ENCODE data around the gene SETBP1.
"Not testable (repeated sequence)": the region's sequence is repeated elsewhere in the genome, so short reads cannot be mapped to it uniquely, and the experiment has no call there.

The SETBP1 gene

GRCh38 chr18:44715842-44716241 lies 35.2 kb downstream of the SETBP1 start:
- Histone ChIP-seq H3K36me3 (ENCODE audit: control insufficient read depth, insufficient read depth, low read length) (no peaks in the 10 kb centered on the region), H3K4me3 (ENCODE audit: insufficient read depth, low read depth, low read length) (no peak overlapping the region), H3K27ac (ENCODE audit: insufficient read depth, low read depth, low read length, poor library complexity, severe bottlenecking) (peak overlapping the region; percentile 56), H3K9me3 (ENCODE audit: control insufficient read depth, low read length) (no peaks in the 10 kb centered on the region), H3K4me1 (ENCODE audit: control insufficient read depth, insufficient read depth, low read length) (peaks cover 37% of the 10 kb centered on the region), H3K27me3 (ENCODE audit: control insufficient read depth, insufficient read depth, low read length, poor library complexity, severe bottlenecking) (no peaks in the 10 kb centered on the region)
- WGBS, 2 experiments = 38 to 44% methylated on average over 6 of the region's 6 CpGs

- no peaks in the 10 kb centered on the region for H3K27me3 ChIP-seq (ENCODE audit: control insufficient read depth, insufficient read depth, low read length, poor library complexity, severe bottlenecking)
Measured at GRCh38 chr18:44716697-44717163, 36.0 kb downstream of the SETBP1 start.

GRCh38 chr18:44719519-44720060 lies 38.9 kb downstream of the SETBP1 start:
- WGBS, 2 experiments = 91 to 92% methylated on average over 3 of the region's 3 CpGs
- H3K4me3 ChIP-seq (ENCODE audit: insufficient read depth, low read depth, low read length) = no peak overlapping the region
- peaks cover 58% of the 10 kb centered on the region for H3K4me1 ChIP-seq (ENCODE audit: control insufficient read depth, insufficient read depth, low read length)

More at GRCh38 chr18:44716697-44717163, 36.0 kb downstream of the SETBP1 start:
- no peaks in the 10 kb centered on the region for H3K9me3 ChIP-seq (ENCODE audit: control insufficient read depth, low read length)
- H3K4me1 ChIP-seq (ENCODE audit: control insufficient read depth, insufficient read depth, low read length) = peaks cover 43% of the 10 kb centered on the region
- no peak overlapping the region for H3K4me3 ChIP-seq (ENCODE audit: insufficient read depth, low read depth, low read length)
- WGBS, 2 experiments = 93 to 96% methylated on average over 5 of the region's 5 CpGs
- no peaks in the 10 kb centered on the region for H3K36me3 ChIP-seq (ENCODE audit: control insufficient read depth, insufficient read depth, low read length)
- no peak overlapping the region for H3K27ac ChIP-seq (ENCODE audit: insufficient read depth, low read depth, low read length, poor library complexity, severe bottlenecking)

GRCh38 chr18:44721748-44722147 lies 41.1 kb downstream of the SETBP1 start:
- H3K27ac ChIP-seq (ENCODE audit: insufficient read depth, low read depth, low read length, poor library complexity, severe bottlenecking); H3K4me3 ChIP-seq (ENCODE audit: insufficient read depth, low read depth, low read length); H3K9me3 ChIP-seq (ENCODE audit: control insufficient read depth, low read length); H3K27me3 ChIP-seq (ENCODE audit: control insufficient read depth, insufficient read depth, low read length, poor library complexity, severe bottlenecking); H3K36me3 ChIP-seq (ENCODE audit: control insufficient read depth, insufficient read depth, low read length): not testable (repeated sequence)
- H3K4me1 ChIP-seq (ENCODE audit: control insufficient read depth, insufficient read depth, low read length) = peaks cover 52% of the 10 kb centered on the region
- 92 to 94% methylated on average over 3 of the region's 3 CpGs for WGBS, 2 experiments

More at GRCh38 chr18:44719519-44720060, 38.9 kb downstream of the SETBP1 start:
- H3K27me3 ChIP-seq (ENCODE audit: control insufficient read depth, insufficient read depth, low read length, poor library complexity, severe bottlenecking) = no peaks in the 10 kb centered on the region
- no peak overlapping the region for H3K27ac ChIP-seq (ENCODE audit: insufficient read depth, low read depth, low read length, poor library complexity, severe bottlenecking)
- no peaks in the 10 kb centered on the region for H3K36me3 ChIP-seq (ENCODE audit: control insufficient read depth, insufficient read depth, low read length)
- H3K9me3 ChIP-seq (ENCODE audit: control insufficient read depth, low read length) = no peaks in the 10 kb centered on the region

GRCh38 chr18:44723411-44723810 lies 42.7 kb downstream of the SETBP1 start:
- H3K36me3 ChIP-seq (ENCODE audit: control insufficient read depth, insufficient read depth, low read length) = no peaks in the 10 kb centered on the region
- peaks cover 54% of the 10 kb centered on the region for H3K4me1 ChIP-seq (ENCODE audit: control insufficient read depth, insufficient read depth, low read length)
- no peak overlapping the region for H3K4me3 ChIP-seq (ENCODE audit: insufficient read depth, low read depth, low read length)
- 84% methylated on average over 6 of the region's 6 CpGs for WGBS, 2 experiments
- H3K27ac ChIP-seq (ENCODE audit: insufficient read depth, low read depth, low read length, poor library complexity, severe bottlenecking) = peak overlapping the region; percentile 69
- no peaks in the 10 kb centered on the region for H3K9me3 ChIP-seq (ENCODE audit: control insufficient read depth, low read length)
- no peaks in the 10 kb centered on the region for H3K27me3 ChIP-seq (ENCODE audit: control insufficient read depth, insufficient read depth, low read length, poor library complexity, severe bottlenecking)

GRCh38 chr18:44724105-44724778 lies 43.6 kb downstream of the SETBP1 start:
- H3K4me3 ChIP-seq (ENCODE audit: insufficient read depth, low read depth, low read length) = no peak overlapping the region
- no peak overlapping the region for H3K27ac ChIP-seq (ENCODE audit: insufficient read depth, low read depth, low read length, poor library complexity, severe bottlenecking)
- WGBS, 2 experiments = 80% methylated on average over 1 of the region's 1 CpG; no CpG with 5 or more reads in 1 of the 2 experiments
- peaks cover 51% of the 10 kb centered on the region for H3K4me1 ChIP-seq (ENCODE audit: control insufficient read depth, insufficient read depth, low read length)
- no peaks in the 10 kb centered on the region for H3K27me3 ChIP-seq (ENCODE audit: control insufficient read depth, insufficient read depth, low read length, poor library complexity, severe bottlenecking)
- no peaks in the 10 kb centered on the region for H3K36me3 ChIP-seq (ENCODE audit: control insufficient read depth, insufficient read depth, low read length)
- no peaks in the 10 kb centered on the region for H3K9me3 ChIP-seq (ENCODE audit: control insufficient read depth, low read length)

- no peak overlapping the region for H3K27ac ChIP-seq (ENCODE audit: insufficient read depth, low read depth, low read length, poor library complexity, severe bottlenecking)
- no peaks in the 10 kb centered on the region for H3K27me3 ChIP-seq (ENCODE audit: control insufficient read depth, insufficient read depth, low read length, poor library complexity, severe bottlenecking)
- no peaks in the 10 kb centered on the region for H3K9me3 ChIP-seq (ENCODE audit: control insufficient read depth, low read length)
- peaks cover 44% of the 10 kb centered on the region for H3K4me1 ChIP-seq (ENCODE audit: control insufficient read depth, insufficient read depth, low read length)
- no peak overlapping the region for H3K4me3 ChIP-seq (ENCODE audit: insufficient read depth, low read depth, low read length)
- no peaks in the 10 kb centered on the region for H3K36me3 ChIP-seq (ENCODE audit: control insufficient read depth, insufficient read depth, low read length)
- 84 to 90% methylated on average over 5 of the region's 5 CpGs for WGBS, 2 experiments
Measured at GRCh38 chr18:44725300-44726058, 44.8 kb downstream of the SETBP1 start.

GRCh38 chr18:44726059-44726421 lies 45.4 kb downstream of the SETBP1 start:
- H3K4me1 ChIP-seq (ENCODE audit: control insufficient read depth, insufficient read depth, low read length) = peaks cover 42% of the 10 kb centered on the region
- H3K27ac ChIP-seq (ENCODE audit: insufficient read depth, low read depth, low read length, poor library complexity, severe bottlenecking) = no peak overlapping the region
- no peaks in the 10 kb centered on the region for H3K27me3 ChIP-seq (ENCODE audit: control insufficient read depth, insufficient read depth, low read length, poor library complexity, severe bottlenecking)
- H3K4me3 ChIP-seq (ENCODE audit: insufficient read depth, low read depth, low read length) = no peak overlapping the region
- no peaks in the 10 kb centered on the region for H3K36me3 ChIP-seq (ENCODE audit: control insufficient read depth, insufficient read depth, low read length)
- no peaks in the 10 kb centered on the region for H3K9me3 ChIP-seq (ENCODE audit: control insufficient read depth, low read length)

GRCh38 chr18:44727291-44727690 lies 46.6 kb downstream of the SETBP1 start:
- WGBS, 2 experiments = 87 to 89% methylated on average over 4 of the region's 4 CpGs
- Histone ChIP-seq H3K4me3 (ENCODE audit: insufficient read depth, low read depth, low read length) (no peak overlapping the region), H3K27me3 (ENCODE audit: control insufficient read depth, insufficient read depth, low read length, poor library complexity, severe bottlenecking) (no peaks in the 10 kb centered on the region), H3K4me1 (ENCODE audit: control insufficient read depth, insufficient read depth, low read length) (peaks cover 38% of the 10 kb centered on the region), H3K27ac (ENCODE audit: insufficient read depth, low read depth, low read length, poor library complexity, severe bottlenecking) (no peak overlapping the region), H3K9me3 (ENCODE audit: control insufficient read depth, low read length) (no peaks in the 10 kb centered on the region), H3K36me3 (ENCODE audit: control insufficient read depth, insufficient read depth, low read length) (no peaks in the 10 kb centered on the region)

GRCh38 chr18:44729631-44730101 lies 49.0 kb downstream of the SETBP1 start:
- Histone ChIP-seq H3K27me3 (ENCODE audit: control insufficient read depth, insufficient read depth, low read length, poor library complexity, severe bottlenecking) (no peaks in the 10 kb centered on the region), H3K4me3 (ENCODE audit: insufficient read depth, low read depth, low read length) (no peak overlapping the region), H3K36me3 (ENCODE audit: control insufficient read depth, insufficient read depth, low read length) (no peaks in the 10 kb centered on the region), H3K9me3 (ENCODE audit: control insufficient read depth, low read length) (no peaks in the 10 kb centered on the region), H3K4me1 (ENCODE audit: control insufficient read depth, insufficient read depth, low read length) (peaks cover 26% of the 10 kb centered on the region), H3K27ac (ENCODE audit: insufficient read depth, low read depth, low read length, poor library complexity, severe bottlenecking) (no peak overlapping the region)
- WGBS, 2 experiments = 91 to 95% methylated on average over 5 of the region's 5 CpGs

Data from ectodermal cell (in vitro differentiated cells).